GM23338 (cell line): Measurements from ENCODE around the gene IQGAP2. TPM values are rescaled to one million over a fixed set of nuclear protein-coding genes. Genes with fewer than 3 reads are reported as not detected.

ENCODE experiments used
- ATAC-seq: fragments of 200-7000 bp; cut with Tn5 transposase; 3 replicates; pipeline ENCODE4 v1.9.1; 2020
- DNase-seq: peaks from one replicate; pipeline ENCODE4 v3.0.0-alpha.2; 2015; ENCODE audit warnings: low spot score
- H2AFZ ChIP-seq: fragments of 200-600 bp; sonication (generic); 2 replicates; pipeline ENCODE4 v1.8.0; 2016; ENCODE audit warnings: antibody characterized with exemption, mild to moderate bottlenecking, moderate library complexity
- H3F3A ChIP-seq: fragments of 200-600 bp; sonication (generic); replicated peaks from 2 replicates; pipeline ENCODE4 v1.8.0; 2017; ENCODE audit warnings: antibody characterized with exemption, mixed run types, low read depth
- H3K27ac ChIP-seq: fragments of 200-600 bp; sonication (generic); 2 replicates; pipeline ENCODE4 v1.6.1; 2016; ENCODE audit warnings: low read depth
- H3K27me3 ChIP-seq: fragments of 200-600 bp; sonication (generic); 2 replicates; pipeline ENCODE4 v1.8.0; 2016; ENCODE audit warnings: mild to moderate bottlenecking, mixed run types, moderate library complexity; ENCODE audit not compliant: insufficient read depth
- H3K36me3 ChIP-seq: fragments of 200-600 bp; sonication (generic); 2 replicates; pipeline ENCODE4 v1.8.0; 2016; ENCODE audit warnings: mild to moderate bottlenecking; ENCODE audit not compliant: insufficient read depth
- H3K4me1 ChIP-seq: fragments of 200-600 bp; sonication (generic); 2 replicates; pipeline ENCODE4 v1.8.0; 2016; ENCODE audit warnings: mild to moderate bottlenecking, moderate library complexity; ENCODE audit not compliant: insufficient read depth
- H3K4me2 ChIP-seq: fragments of 200-600 bp; sonication (generic); 2 replicates; pipeline ENCODE4 v1.7.1; 2017; ENCODE audit warnings: mixed run types
- H3K4me3 ChIP-seq: fragments of 200-600 bp; sonication (generic); 2 replicates; pipeline ENCODE4 v1.6.1; 2016; ENCODE audit warnings: mixed run types
- H3K79me2 ChIP-seq: fragments of 200-600 bp; sonication (generic); replicated peaks from 2 replicates; pipeline ENCODE4 v1.8.0; 2017; ENCODE audit warnings: mild to moderate bottlenecking; ENCODE audit not compliant: insufficient read depth
- H3K9me2 ChIP-seq: fragments of 200-600 bp; sonication (generic); 2 replicates; pipeline ENCODE4 v1.8.0; 2017; ENCODE audit not compliant: insufficient read depth
- H4K20me1 ChIP-seq: fragments of 200-600 bp; sonication (generic); replicated peaks from 2 replicates; pipeline ENCODE4 v1.8.0; 2017; ENCODE audit warnings: mild to moderate bottlenecking; ENCODE audit not compliant: insufficient read depth
- H3K27ac Mint-ChIP-seq: 2 replicates; pipeline ENCODE4 v1.8.0; 2020; ENCODE audit warnings: inconsistent platforms, mild to moderate bottlenecking, moderate library complexity, mixed read lengths
- H3K27me3 Mint-ChIP-seq: 3 replicates; pipeline ENCODE4 v1.8.0; 2022; ENCODE audit warnings: low read depth, mild to moderate bottlenecking, moderate library complexity, mixed read lengths, inconsistent platforms; ENCODE audit not compliant: insufficient read depth, poor library complexity
- H3K36me3 Mint-ChIP-seq: 3 replicates; pipeline ENCODE4 v1.8.0; 2021; ENCODE audit warnings: low read depth, mild to moderate bottlenecking, inconsistent platforms, moderate library complexity, mixed read lengths
- H3K4me1 Mint-ChIP-seq: 3 replicates; pipeline ENCODE4 v1.8.0; 2020; ENCODE audit warnings: mild to moderate bottlenecking, inconsistent platforms, mixed read lengths
- H3K4me3 Mint-ChIP-seq: 3 replicates; pipeline ENCODE4 v1.8.0; 2021; ENCODE audit warnings: moderate library complexity, mild to moderate bottlenecking, inconsistent platforms, mixed read lengths
- H3K9me3 Mint-ChIP-seq: 3 replicates; pipeline ENCODE4 v1.8.0; 2020; ENCODE audit warnings: moderate library complexity, mild to moderate bottlenecking, inconsistent platforms, mixed read lengths
- CREB1 ChIP-seq: fragments of 250-450 bp; sonication (Bioruptor Pico); IDR thresholded peaks from 2 replicates; pipeline ENCODE4 v1.5.0; 2020; ENCODE audit warnings: low read depth, mild to moderate bottlenecking, moderate library complexity
- CTCF ChIP-seq, 2 experiments: fragments of 200-600 bp in 1 of 2; sonication (generic) in 1 of 2; conservative IDR thresholded peaks; 2 replicates each; pipeline versions ENCODE4 v1.5.1 to v1.6.1; 2016 to 2017; ENCODE audit warnings: antibody characterized with exemption in 2 of 2, low read depth in 2 of 2, mild to moderate bottlenecking in 2 of 2, moderate library complexity in 1 of 2
- EZH2 ChIP-seq: fragments of 200-600 bp; sonication (generic); IDR thresholded peaks from one replicate; pipeline ENCODE4 v1.8.0; 2017; ENCODE audit warnings: antibody characterized with exemption, mild to moderate bottlenecking, low read depth; ENCODE audit not compliant: unreplicated experiment
- EZH2phosphoT487 ChIP-seq: fragments of 200-600 bp; sonication (generic); IDR thresholded peaks from one replicate; pipeline ENCODE4 v1.8.1; 2018; ENCODE audit warnings: antibody characterized with exemption; ENCODE audit not compliant: unreplicated experiment
- JUNB ChIP-seq: IDR thresholded peaks from one replicate; pipeline ENCODE4 v1.6.1; 2016; ENCODE audit warnings: antibody characterized with exemption; ENCODE audit not compliant: unreplicated experiment
- NANOG ChIP-seq: IDR thresholded peaks from 2 replicates; pipeline ENCODE4 v1.6.1; 2016; ENCODE audit warnings: antibody characterized with exemption, borderline replicate concordance
- POLR2AphosphoS5 ChIP-seq: IDR thresholded peaks from 2 replicates; pipeline ENCODE4 v1.6.1; 2016; ENCODE audit warnings: antibody characterized with exemption, low read depth
- REST ChIP-seq: IDR thresholded peaks from one replicate; pipeline ENCODE4 v1.6.1; 2018; ENCODE audit warnings: antibody characterized with exemption; ENCODE audit not compliant: unreplicated experiment
- ZNF114 ChIP-seq: fragments of 250-450 bp; sonication (Bioruptor Pico); IDR thresholded peaks from 2 replicates; pipeline ENCODE4 v1.5.0; 2020; ENCODE audit warnings: mild to moderate bottlenecking, moderate library complexity
- ZNF331 ChIP-seq: fragments of 250-450 bp; sonication (Bioruptor Pico); IDR thresholded peaks from 2 replicates; pipeline ENCODE4 v1.5.0; 2020; ENCODE audit warnings: low read depth, mild to moderate bottlenecking, moderate library complexity
- ZNF462 ChIP-seq: fragments of 250-450 bp; sonication (Bioruptor Pico); IDR thresholded peaks from 2 replicates; pipeline ENCODE4 v1.5.0; 2020; ENCODE audit warnings: mild to moderate bottlenecking, moderate library complexity
- polyA plus RNA-seq: library from polyadenylated mRNA; unstranded; fragments of >200 nt; fragmentation: Nextera tagmentation; extraction: Ambion mirVana; gene quantifications from 2 replicates; pipeline ENCODE4 v1.2.1, GENCODE V29; 2016
- total RNA-seq: library from RNA; depleted of rRNA; stranded (reverse); fragments of >200 nt; shearing (Covaris generic); gene quantifications from 2 replicates; pipeline ENCODE4 v1.2.3, GENCODE V29; 2014

The IQGAP2 gene
- total and polyA plus RNA-seq, 2 experiments from 2014 or later, result 60.0 to 86.5 TPM

- peaks cover 7% of the 10 kb centered on the region for H3K79me2 ChIP-seq
- H3F3A ChIP-seq, result no peaks in the 10 kb centered on the region
- H3K9me2 ChIP-seq, result peaks cover 3% of the 10 kb centered on the region; the same call in 1 of the 2 replicates
- no peak overlapping the region for H3K4me3 ChIP-seq
- H4K20me1 ChIP-seq, result no peaks in the 10 kb centered on the region
- H3K9me3 Mint-ChIP-seq, result no peaks in the 10 kb centered on the region
- ATAC-seq (no peak), DNase-seq (no peak)
- no peak overlapping the region for H3K4me3 Mint-ChIP-seq
- H2AFZ ChIP-seq, result no peak overlapping the region
- no peaks in the 10 kb centered on the region for H3K27me3 Mint-ChIP-seq
- H3K36me3 Mint-ChIP-seq, result peaks cover 6% of the 10 kb centered on the region
- H3K4me1 ChIP-seq, result peaks cover 41% of the 10 kb centered on the region
- H3K4me1 Mint-ChIP-seq, result peaks cover 31% of the 10 kb centered on the region
- H3K27ac ChIP-seq, result no peak overlapping the region
- no peaks in the 10 kb centered on the region for H3K27me3 ChIP-seq
- no peaks in the 10 kb centered on the region for H3K36me3 ChIP-seq
- H3K27ac Mint-ChIP-seq, result no peak overlapping the region
- no peak overlapping the region for H3K4me2 ChIP-seq
- TF ChIP-seq NANOG, result no peak
- no peak for TF ChIP-seq ZNF462 (CRISPR knock-in tag)
- no peak for TF ChIP-seq ZNF331 (CRISPR knock-in tag)
- TF ChIP-seq CTCF (conservative IDR thresholded peaks at IDR 0.05; ENCODE audit: low read depth in 2 of 2), result no peak
- no peak for TF ChIP-seq ZNF114 (CRISPR knock-in tag)
- no peak for TF ChIP-seq REST
- no peak for TF ChIP-seq CREB1
- no peak for TF ChIP-seq EZH2
- no peak for TF ChIP-seq POLR2AphosphoS5
- TF ChIP-seq EZH2phosphoT487, result no peak
- no peak for TF ChIP-seq JUNB
Observed at GRCh38 chr5:76451031-76451701, 48.1 kb downstream of the IQGAP2 start.
